Activated CD4-positive, alpha-beta T cell treated with anti-CD3 and anti-CD28 coated beads, Interleukin-2, Interleukin-6, amounts not matched to agents 100 ng/mL and 50 ng/mL, durations not matched to agents 16 hours and 8 hours (primary cell): ENCODE measurements around the gene BCAR1.
"Not testable (repeated sequence)": the region's sequence is repeated elsewhere in the genome, so short reads cannot be mapped to it uniquely, and the experiment has no call there.

Experiments
- DNase-seq: peaks from one replicate; pipeline ENCODE4 v3.0.0-alpha.2; 2020

Gene BCAR1

DNA sequence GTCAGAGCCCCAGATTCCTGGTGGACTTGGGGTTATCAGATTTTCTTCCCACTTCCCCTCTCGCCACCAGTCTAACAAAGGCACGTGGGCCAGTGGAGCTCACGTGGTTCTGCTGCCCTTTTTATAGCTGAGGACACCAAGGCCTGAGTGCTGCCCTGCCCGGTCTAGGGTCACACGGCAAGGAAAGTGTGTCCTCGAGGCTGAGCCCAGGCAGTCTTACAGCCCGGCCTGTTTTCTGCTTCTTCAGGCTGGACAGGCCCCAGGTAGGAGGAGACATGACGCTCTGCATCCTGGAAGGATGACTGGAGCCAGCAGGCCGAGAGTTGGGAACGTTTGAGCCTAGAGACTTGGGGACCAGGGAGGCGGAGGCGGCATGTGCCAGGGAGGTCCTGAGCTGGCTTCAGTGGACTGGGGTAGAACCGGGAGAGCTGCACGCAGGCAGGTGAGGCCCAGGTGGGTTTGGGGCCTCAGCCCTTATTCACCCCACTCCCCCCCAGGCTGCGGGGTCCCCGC, 29.1 kb downstream of the BCAR1 start:
- DNase-seq: no peak

DNA sequence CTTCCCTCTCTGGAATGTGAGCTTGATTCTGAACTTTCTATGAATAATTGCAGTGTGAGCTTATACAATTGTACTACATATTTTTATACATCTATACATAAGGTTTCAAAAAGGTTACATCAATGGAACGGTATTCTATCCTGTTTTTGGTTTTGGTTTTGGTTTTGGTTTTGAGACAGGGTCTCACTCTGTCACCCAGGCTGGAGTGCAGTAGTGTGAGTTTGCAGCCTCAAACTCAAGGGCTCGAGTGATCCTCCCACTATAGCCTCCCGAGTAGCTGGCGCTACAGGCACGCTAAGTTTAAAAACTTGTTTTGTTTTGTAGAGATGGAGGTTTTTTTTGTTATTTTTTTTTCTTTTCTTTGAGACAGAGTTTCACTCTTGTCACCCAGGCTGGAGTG, 31.6 kb downstream of the BCAR1 start:
- DNase-seq: no peak

DNA sequence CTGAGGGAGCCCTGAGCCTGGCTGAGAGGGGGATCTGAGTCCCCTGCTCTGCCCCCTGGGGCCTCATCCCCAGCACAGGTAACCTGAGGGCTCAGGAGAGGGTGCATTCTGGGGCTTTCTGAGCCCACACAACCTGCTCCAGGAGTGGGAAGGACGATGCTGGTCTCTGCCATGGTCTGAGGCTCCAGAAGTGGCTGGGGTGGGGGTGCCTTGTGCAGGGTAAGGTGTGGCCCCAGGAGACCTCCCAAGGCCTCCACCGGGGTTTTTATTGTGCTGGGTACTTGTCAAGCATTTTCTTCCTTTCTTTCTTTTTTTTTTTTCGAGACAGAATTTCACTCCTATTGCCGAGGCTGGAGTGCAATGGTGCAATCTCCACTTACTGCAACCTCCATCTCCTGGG, 32.3 kb downstream of the BCAR1 start:
- DNase-seq: no peak

DNA sequence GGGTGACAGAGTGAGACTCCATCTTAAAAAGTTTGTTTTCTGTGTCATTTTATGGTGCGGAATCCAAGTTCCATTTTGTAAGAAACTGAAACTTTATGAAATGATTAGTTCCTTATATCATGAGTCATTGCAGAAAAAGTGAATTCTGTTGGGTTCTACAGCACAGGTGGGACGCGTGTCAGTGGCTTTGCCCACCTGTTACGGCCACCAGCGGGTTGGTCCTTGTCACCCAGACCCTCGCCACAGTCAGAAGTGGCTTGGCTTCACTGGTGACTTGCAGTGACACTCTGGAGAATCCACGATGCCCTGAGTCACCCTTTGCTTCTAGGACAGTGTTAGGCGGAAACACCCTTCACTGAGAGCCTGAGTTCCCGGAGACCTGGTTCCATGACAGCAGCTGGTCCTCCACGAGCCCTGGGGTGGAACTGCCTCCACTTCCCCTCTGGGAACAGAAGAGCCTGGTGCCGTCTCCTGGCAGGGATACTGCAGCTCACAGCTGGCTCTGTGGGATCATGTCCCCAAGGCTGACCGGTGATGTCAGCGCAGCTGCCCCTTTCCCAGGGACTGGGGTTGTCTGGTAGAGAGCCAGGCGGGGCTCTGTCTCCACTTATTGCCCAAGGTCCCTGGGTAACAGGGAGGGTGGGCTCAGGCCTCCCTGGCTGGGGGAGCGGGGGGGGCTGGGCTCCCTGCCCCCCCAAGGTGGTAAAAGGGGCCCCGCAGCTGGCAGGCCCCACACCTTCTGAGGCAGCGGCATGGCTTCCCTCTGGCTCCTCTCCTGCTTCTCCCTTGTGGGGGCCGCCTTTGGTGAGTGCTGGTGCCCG, 33.0 kb downstream of the BCAR1 start, which contains the start of gene CTRB1:
CTRB1 (plus strand) TSS at position 733 of the 821 bp plus-strand sequence; CDS start at position 753, 20 bp downstream.
- no peak for DNase-seq

DNA sequence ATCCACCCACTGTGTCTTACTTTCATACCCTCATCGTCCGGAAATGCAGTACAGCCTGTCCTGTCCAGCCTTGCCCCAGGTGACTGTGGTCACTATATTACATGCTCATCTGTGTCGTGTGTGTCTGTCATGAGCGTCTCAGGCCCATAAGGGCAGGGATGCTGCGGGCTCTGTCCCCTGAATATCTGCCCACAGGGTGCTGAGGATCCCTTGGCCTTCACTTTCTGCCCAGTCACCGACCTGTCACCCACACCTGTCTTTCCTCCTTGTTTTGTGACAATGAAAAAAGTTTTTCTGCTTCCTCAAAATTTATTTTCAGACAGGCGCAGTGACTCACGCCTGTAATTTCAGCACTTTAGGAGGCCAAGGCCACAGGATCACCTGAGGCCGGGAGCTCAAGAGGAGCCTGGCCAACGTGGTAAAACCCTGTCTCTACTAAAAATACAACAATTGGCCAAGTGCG, 34.0 kb downstream of the BCAR1 start:
- no peak for DNase-seq

DNA sequence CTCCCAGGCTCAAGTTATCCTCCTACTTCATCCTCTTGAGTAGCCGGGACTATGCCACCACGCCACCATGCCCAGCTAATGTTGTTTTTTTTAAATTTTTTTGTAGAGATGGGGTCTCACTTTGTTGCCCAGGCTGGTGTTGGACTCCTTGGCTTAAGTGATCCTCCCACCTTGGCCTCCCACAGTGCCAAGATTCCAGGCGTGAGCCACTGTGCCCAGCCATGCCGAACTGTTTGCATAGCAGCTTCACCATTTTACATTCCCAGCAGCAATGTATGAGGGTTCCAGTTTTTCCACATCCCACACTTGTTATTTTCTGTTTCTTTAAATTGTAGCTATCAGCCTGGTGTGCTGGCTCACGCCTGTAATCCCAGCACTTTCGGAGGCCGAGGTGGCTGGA, 34.8 kb downstream of the BCAR1 start:
- no peak for DNase-seq

DNA sequence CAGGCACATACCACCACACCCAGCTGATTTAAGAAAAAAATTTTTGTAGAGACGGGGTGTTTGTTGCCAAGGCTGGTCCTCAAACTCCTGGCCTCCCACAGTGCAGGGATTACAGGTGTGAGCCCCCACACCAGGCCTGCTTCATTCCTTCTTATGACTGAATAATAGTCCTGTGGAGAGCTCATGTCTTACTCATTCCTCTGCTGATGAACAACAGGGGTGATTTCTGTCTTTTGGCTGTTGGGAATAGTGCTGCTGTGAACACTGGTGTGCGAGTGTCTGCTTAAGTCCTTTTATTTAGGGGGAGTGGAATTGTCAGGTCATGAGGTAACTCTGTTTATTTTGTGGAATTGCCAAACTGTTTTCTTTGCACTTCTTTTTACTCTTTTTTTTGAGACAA, 35.3 kb downstream of the BCAR1 start:
- DNase-seq: no peak

DNA sequence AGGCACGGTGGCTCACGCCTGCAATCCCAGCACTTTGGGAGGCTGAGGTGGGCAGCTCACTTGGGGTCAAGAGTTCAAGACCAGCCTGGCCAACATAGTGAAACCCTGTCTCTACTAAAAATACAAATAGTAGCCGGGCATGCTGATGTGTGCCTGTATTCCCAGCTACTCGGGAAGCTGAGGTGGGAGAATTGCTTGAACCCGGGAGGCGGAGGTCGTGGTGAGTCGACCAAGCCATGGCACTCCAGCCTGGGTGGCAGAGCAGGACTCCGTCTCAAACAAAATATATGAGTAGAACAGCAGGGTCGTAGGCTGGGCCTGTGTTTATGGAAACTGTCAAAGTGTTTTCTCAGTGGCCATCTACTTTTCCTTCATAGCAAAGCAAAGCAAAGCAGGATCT, 40.1 kb downstream of the BCAR1 start:
- DNase-seq: not testable (repeated sequence)

DNA sequence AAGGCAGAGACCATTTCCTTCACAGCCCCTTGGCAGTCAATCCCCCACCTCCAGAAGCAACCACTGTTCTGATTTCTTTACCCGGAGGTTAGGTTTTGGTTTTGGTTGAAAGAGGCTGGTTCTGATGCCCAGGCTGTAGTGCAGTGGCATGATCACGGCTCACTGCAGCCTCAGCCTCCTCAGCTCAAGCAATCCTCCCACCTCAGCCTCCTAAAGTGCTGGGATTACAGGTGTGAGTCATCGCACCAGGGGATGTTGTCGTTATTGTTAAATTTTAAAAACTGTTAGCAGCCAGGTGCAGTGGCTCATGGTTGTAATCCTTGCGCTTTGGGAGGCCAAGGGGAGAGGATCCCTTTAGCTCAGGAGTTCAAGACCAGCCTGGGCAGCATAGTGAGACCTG, 41.5 kb downstream of the BCAR1 start:
- no peak for DNase-seq

DNA sequence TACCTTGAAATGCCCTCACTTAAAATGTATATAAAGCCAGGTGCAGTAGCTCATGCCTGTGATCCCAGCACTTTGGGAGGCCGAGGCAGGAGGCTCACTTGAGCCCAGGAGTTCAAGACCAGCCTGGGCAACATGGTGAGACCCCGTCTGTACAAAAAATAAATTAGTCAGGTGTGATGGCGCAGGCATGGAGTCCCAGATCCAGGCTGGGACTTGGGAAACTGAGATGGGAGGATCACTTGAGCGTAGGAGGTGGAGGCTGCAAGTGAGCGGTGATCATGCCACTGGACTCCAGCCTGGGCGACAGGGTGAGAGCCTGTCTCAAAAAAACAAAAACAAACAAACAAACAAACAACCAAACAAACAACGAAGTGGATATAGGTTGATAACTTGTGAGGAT, 41.9 kb downstream of the BCAR1 start:
- DNase-seq: not testable (repeated sequence)

DNA sequence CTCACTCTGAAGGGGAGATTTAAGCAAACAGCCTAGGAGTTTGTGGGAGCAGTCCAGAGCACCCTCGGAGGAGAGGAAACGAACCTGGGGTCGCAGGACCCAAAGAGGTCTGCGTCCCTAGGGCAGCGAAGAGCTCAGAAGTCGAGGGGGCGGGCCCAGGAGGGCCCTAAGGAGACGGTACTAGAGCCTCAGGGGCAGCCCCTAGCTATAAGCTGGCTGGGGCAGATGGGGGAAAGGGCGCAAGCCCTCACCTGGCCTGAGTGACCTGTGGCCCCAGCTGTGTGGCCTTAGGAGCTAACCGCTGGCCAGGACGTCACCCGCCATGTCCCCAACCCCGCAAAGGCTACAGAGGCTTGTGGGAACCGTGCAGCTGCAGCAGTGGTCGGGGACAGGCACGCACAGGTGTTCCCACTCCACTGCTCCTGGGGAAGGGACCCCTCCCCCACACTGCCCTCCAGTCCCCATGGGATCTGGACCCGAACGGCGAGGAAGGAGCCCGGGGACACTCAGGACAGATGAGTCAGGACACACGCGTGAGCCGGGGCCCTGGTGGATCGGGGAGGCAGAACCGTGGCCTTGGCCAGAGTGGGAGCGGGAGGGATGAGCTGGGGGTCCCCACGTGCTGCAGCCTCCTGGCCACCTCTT, 42.4 kb downstream of the BCAR1 start:
- no peak for DNase-seq

DNA sequence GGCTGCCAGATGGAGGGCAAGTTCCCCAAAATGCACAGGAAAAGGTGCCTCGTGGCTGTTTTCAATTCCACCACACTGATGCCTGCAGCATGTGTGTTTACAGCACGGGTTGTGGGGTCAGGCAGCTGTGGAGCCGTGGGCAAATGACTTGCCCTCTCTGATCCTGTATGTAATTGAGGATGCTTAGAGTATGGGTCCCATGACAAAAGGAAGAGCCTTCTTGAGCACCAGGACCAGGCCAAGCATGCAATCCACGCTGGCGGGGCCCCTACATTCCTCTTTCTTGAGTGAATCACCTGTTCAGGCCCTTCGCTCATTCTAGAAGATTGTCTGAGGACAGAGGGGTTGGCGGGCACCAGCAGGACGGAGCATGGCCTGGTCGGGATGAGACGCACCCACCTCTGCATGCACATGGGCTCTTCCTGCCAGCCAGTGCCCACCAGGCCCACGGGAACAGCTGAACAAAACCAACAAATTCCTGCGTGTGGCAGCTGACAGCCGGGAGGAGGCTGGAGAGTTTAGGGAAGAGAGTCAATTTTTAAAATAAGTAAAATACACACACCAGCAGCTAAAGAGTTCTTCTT, 43.1 kb downstream of the BCAR1 start:
- DNase-seq: no peak

DNA sequence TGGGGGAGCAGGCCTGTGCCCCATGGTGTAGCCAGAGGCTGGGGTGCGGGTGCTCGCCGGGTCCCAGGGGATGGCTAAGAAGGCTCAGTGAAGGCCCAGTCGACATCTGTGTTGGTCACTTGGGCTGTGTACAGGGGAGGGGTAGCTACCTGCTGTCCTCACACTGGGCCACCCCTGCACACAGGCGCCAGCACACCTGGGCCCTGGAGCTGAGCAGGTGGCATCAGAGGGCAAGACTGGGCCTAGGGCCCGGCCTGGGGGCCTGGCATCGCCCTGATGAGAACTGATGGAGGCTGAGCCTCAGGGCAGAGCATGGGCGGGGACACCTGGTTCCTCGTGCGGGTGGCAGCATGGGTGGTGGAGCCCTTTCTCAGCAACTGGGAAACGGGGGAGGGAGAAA, 43.6 kb downstream of the BCAR1 start:
- no peak for DNase-seq

DNA sequence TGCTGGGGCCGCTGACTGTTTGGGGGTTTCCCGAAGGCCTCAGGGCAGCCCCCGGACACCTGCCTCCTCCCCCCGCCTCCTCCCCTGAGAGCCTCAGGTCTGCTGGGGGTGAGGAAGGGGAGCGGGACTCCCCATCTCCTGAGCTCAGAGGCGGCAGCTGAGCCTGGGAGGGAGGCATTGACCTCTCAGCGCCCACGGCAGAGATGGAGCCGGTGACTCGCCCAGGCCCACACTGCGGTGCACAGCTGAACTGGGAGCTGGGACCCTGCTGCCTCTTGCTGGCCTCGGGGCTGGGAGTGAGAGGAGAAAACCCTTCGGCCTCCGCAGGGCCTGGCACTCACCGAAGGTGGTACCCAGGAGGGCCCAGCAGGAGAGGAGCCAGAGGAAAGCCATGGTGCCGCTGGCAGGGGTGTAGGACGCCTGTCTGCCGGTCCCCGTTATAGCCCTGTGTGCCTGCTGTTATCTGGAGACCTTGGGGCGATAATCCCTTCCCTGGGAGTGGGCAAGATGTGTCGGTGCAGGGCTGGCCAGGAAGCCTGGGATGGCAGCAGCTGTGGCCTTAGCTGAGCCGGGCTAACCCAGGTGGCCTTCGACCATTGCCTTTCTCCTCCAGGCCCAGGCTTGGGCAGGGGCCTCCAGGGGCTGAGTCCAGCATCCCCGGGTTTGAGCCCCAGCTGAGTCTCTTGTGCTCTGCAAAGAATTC, 44.5 kb downstream of the BCAR1 start, which contains the start of gene CTRB2:
CTRB2 (minus strand) TSS at position 413 of the 703 bp plus-strand sequence; CDS start at position 393, 20 bp downstream.
- no peak for DNase-seq

DNA sequence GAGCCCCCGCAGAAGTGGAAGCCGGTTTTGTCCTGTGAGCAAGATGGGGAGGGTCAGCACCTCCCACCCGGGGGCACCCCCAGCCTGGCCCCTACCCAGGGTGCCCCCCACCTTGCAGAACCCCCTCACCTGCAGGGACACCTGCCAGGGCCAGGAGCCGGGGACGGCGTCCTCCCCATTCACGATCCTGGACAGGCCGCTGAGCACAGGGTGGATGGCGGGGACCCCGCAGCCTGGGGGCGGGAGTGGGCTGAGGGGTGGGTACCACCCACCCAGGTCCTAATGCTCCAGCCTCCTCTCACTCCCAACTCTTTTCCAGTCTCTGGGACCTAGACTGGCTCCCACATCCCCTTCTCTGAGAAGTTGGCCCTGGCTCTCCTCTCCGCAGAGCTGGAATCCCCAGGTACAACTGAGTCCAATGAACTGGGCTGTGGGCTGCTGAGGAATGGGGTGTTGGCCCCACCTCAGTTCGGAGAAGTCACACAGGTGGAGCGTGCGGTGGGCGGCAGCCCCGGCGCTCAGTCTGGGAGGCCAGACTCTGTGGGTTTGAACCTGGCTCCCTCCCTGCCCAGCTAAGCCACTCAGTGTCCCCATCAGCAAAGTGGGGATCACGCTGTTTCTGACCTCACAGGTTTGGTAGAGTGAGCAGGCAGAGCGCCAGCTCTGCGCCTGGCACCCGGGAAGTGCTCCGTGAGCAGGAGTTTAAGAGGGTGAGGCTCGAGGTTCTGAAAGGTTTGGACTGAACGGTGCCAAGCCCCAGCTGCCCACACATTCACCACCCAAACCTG, 45.3 kb downstream of the BCAR1 start:
- not testable (repeated sequence) for DNase-seq

DNA sequence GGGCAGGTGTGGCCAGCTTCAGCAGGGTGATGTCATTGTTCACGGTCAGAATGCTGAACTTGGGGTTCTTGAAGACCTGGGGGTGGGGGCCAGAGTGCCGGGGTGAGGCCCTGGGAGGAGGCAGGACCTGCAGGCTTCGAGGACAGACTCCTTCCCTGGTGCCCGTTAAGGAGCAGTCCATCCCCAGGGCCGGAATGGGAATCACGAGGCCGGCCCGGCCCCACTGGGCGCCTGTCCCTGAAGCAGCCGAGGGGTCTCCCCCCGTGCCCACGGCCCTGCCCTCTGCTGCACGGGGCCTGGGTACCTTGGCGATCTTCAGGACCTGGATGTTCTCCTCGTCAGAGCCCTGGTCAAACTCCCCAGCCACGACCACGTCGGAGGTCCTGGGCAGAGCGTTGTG, 46.0 kb downstream of the BCAR1 start:
- DNase-seq: not testable (repeated sequence)

DNA sequence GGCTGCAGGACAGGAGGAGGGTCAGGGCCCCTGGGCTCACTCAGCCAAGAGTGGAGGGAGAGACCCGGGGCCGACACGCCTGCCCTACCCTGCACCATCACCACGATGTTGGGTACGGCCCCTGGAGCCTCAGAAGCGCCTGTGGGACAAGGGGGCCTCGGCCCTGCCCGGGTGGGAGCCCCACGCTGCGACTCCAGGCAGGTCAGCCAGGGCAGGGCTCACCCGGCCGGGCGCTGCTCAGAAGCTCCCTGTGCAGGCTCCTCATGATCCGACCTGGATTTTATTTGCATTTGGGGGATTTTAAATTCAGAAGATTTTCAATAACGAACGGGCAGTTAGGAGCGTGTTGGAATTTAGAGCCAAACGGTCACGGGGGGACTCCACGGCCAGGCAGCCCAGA, 46.5 kb downstream of the BCAR1 start:
- not testable (repeated sequence) for DNase-seq

DNA sequence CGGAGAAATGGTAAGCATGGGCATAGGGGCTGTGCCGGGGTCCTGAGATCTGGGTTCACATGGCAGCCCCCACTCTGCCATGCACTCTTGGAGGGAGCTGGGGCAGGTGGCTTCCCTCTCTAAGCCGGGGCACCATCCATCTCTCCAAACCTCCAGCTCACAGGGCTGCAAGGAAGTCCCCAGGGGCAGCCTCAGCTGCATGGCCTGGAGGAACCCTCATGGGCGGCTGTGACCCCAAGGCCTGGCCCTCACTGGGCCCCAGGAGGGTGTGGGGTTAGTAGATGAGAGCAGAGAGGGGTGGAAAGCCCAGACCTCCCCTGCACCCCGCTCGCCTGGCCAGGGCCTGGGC, 47.0 kb downstream of the BCAR1 start:
- no peak for DNase-seq

DNA sequence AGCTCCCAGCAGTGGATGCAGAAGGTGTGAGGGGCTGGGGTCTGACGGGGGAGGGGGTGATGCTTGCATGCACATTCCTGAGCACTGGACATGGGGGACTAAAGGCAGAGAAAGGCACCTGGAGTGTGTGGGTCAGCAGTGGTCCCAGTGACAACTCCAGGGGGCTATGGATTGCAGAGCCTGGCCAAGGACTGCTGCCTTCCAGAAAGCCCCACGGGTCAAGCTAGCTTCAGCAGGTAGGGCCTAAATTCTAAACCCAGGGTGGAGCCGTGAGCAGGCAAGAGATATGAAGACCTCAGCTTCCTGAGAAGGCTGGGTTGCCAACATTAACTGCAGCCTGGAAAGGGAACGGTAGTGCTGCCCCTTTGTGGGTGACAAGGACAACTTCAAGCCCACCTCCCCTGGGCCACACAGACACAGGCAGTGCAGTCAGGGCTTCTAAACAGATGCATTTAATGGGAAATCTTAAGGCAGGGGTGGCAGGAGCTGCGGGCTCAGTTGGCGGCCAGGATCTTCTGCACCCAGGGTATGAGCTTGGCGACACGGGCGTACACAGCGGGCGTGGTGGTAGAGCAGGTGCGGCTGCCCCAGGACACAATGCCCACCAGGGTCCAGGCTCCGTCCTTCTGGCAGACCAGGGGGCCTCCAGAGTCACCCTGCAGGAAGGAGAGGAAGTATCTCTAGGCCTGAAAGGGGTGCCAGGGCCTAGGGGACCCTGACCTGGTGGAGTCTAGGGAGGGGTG, 47.6 kb downstream of the BCAR1 start:
- no peak for DNase-seq

DNA sequence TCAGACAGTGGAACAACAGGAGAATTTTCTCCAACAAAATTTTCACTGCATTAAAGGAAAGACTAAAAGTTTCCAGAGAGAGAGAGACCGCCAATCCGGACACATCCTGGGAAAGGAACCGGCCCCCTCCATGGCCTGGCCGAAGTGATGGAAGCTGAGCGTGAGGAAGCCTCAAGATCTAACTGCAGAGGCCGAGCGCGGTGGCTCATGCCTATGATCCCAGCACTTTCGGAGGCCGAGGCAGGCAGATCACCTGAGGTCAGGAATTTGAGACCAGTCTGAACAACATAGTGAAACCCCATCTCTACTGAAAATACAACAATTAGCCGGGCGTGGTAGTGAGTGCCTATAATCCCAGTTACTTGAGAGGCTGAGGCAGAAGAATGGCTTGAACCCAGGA, 48.3 kb downstream of the BCAR1 start:
- DNase-seq: no peak

DNA sequence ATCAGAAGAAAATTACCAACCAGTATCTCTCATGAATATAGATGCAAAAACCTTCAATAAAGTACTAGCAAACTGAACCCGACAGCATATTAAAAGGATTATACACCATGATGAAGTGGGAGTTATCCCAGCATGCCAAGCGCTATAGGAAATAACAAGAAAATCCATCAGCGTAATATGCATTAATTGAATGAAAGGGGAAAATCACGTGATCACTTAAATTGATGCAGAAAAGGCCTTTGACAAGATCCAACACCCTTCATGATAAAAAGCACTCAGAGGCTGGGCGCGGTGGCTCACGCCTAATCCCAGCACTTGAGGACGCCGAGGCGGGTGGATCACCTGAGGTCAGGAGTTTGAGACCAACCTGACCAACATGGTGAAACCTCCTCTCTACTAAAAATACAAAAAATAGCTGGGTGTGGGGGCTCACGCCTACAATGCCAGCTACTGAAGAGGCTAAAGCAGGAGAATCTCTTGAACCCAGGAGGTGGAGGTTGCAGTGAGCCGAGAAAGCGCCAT, 49.3 kb downstream of the BCAR1 start:
- no peak for DNase-seq
